ENCODE data around the gene PYHIN1. TPM values are rescaled to one million over a fixed set of nuclear protein-coding genes. Genes with fewer than 3 reads are reported as not detected.

PYHIN1 gene
- total and polyA plus RNA-seq, 12 donors, result 0.11 to 2.8 (median 0.34) TPM; not detected in 1

DNA sequence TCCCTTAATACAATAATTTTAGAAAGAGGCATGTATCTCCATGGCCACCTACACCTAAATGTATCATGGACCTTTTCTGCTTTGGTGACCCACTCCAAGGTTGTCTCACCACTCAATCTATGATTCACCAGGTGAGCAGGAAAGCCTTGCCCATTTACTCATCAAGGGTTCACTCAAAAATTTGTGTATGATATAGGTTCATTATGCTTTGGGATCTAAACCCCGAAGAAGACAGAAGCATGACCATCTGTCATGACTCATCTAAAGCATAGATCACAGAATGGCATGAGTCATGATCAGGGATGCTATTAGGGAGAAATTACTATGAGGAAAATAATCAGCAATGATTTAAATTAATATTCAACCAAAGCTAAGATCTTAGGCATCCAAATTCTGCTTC lies 38.5 kb downstream of the PYHIN1 start:
- intact Hi-C loops (cut with DNase I), result no loop called here
- H3K4me1 ChIP-seq (replicated peaks in 1 of 2), result no peaks in the 10 kb centered on the region
- no peak for TF ChIP-seq POLR2A (IDR thresholded peaks at IDR 0.05)
- TF ChIP-seq, protein P1, sequence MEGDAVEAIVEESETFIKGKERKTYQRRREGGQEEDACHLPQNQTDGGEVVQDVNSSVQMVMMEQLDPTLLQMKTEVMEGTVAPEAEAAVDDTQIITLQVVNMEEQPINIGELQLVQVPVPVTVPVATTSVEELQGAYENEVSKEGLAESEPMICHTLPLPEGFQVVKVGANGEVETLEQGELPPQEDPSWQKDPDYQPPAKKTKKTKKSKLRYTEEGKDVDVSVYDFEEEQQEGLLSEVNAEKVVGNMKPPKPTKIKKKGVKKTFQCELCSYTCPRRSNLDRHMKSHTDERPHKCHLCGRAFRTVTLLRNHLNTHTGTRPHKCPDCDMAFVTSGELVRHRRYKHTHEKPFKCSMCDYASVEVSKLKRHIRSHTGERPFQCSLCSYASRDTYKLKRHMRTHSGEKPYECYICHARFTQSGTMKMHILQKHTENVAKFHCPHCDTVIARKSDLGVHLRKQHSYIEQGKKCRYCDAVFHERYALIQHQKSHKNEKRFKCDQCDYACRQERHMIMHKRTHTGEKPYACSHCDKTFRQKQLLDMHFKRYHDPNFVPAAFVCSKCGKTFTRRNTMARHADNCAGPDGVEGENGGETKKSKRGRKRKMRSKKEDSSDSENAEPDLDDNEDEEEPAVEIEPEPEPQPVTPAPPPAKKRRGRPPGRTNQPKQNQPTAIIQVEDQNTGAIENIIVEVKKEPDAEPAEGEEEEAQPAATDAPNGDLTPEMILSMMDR (IDR thresholded peaks at IDR 0.05), result no peak
- 48 to 70% (median 61%) methylated on average over 1 of the region's 1 CpG for WGBS, 4 donors
- DNase-seq, result no peak
- no peaks in the 10 kb centered on the region for H3K36me3 ChIP-seq (replicated peaks in 1 of 2)
- H3K27ac ChIP-seq, result no peak overlapping the region
- peaks cover 3% of the 10 kb centered on the region for H3K27me3 ChIP-seq
- no peaks in the 10 kb centered on the region for H3K9me3 ChIP-seq (replicated peaks in 1 of 3)
- H3K4me3 ChIP-seq, result no peak overlapping the region

DNA sequence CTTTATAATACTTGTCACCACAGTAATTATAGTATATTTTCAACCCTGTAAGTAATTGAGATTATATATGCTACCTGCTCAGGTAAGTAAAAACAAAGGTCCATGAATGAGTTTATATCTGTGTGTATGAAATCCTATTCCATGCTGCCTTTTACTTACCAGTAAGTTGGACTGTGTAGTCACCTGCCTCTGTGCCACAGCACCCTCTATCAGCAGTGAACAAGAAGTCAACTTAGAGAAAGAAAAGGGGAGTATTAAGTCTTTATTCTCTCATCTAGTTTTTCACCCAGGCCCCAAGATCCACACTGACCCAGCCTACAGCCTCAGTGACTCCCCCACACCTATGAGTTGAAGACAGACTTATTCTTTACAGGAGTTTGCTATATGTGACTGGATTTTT lies 41.5 kb downstream of the PYHIN1 start:
- Histone ChIP-seq H3K27me3 (no peaks in the 10 kb centered on the region), H3K4me3 (no peak overlapping the region), H3K36me3 (replicated peaks in 1 of 2) (no peaks in the 10 kb centered on the region), H3K4me1 (replicated peaks in 1 of 2) (no peaks in the 10 kb centered on the region), H3K9me3 (replicated peaks in 1 of 3) (no peaks in the 10 kb centered on the region), H3K27ac (no peak overlapping the region)
- DNase-seq, result no peak
- intact Hi-C loops (cut with DNase I), result no loop called here
- TF ChIP-seq POLR2A (IDR thresholded peaks at IDR 0.05), result no peak
- TF ChIP-seq, protein P1 (IDR thresholded peaks at IDR 0.05), result no peak

DNA sequence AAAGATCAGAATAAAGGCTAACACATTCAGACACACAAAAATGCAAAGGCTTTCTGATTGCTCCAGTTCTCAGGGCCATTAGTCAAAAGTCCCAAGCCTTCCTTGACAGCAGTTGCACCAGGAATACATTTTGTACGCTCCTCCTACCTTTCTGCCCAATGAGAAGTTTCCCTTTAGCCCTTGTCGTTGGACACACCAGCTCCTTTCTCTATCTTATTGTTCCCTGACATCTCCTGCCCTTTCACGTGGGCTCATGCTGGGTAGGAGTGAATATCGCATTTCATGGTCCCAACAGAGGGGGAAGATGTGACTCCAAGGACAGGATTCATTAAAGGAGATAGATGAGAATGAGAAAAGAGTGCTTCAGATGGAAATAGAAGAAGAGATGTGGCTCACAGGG lies 44.9 kb downstream of the PYHIN1 start:
- intact Hi-C loops (cut with DNase I), result no loop called here
- 28 to 41% (median 35%) methylated on average over 4 of the region's 4 CpGs for WGBS, 4 donors

DNA sequence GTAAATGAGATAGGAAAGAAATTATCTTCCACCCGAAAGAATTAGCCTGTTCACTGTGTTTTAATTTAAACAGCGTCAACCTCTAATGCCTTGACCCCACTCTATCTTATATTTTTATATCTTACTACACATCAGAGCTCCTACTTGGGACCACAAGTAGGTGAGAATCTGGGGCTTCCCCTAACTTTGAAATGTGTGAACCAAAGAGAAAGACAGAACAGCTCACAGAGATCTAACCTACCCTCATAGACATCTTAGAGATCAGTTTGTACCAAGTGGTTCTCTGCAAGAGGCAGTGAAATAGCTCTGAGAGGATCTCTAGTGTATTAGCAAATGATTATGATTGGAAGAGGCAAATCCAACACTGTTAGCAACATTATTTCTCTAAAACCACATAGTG lies 47.4 kb downstream of the PYHIN1 start:
- 47 to 75% (median 48%) methylated on average over 2 of the region's 2 CpGs for WGBS, 4 donors
- intact Hi-C loops (cut with DNase I), result no loop called here
- H3K27me3 ChIP-seq, result no peaks in the 10 kb centered on the region

More for the DNA sequence above, 44.9 kb downstream of the PYHIN1 start:
- H3K36me3 ChIP-seq (replicated peaks in 1 of 2), result no peaks in the 10 kb centered on the region
- H3K4me3 ChIP-seq, result no peak overlapping the region
- H3K27me3 ChIP-seq, result no peaks in the 10 kb centered on the region
- H3K27ac ChIP-seq, result no peak overlapping the region
- no peaks in the 10 kb centered on the region for H3K4me1 ChIP-seq (replicated peaks in 1 of 2)
- DNase-seq, result no peak
- H3K9me3 ChIP-seq (replicated peaks in 1 of 3), result no peaks in the 10 kb centered on the region
- no peak for TF ChIP-seq POLR2A (IDR thresholded peaks at IDR 0.05)
- TF ChIP-seq, protein P1 (IDR thresholded peaks at IDR 0.05), result no peak

More for the DNA sequence above, 47.4 kb downstream of the PYHIN1 start:
- DNase-seq, result no peak
- no peak overlapping the region for H3K4me3 ChIP-seq
- H3K4me1 ChIP-seq (replicated peaks in 1 of 2), result no peaks in the 10 kb centered on the region
- H3K27ac ChIP-seq, result no peak overlapping the region
- no peak for TF ChIP-seq POLR2A (IDR thresholded peaks at IDR 0.05)
- TF ChIP-seq, protein P1 (IDR thresholded peaks at IDR 0.05), result no peak
- no peaks in the 10 kb centered on the region for H3K9me3 ChIP-seq (replicated peaks in 1 of 3)
- H3K36me3 ChIP-seq (replicated peaks in 1 of 2), result no peaks in the 10 kb centered on the region
